GM23338 (cell line): Measurements from ENCODE around the gene NELFB. TPM values are rescaled to one million over a fixed set of nuclear protein-coding genes. Genes with fewer than 3 reads are reported as not detected.
A peak's percentile ranks its signal among the peaks of the same experiment; 100 is the strongest.

Source experiments
- ATAC-seq: fragments of 200-7000 bp; cut with Tn5 transposase; 3 replicates; pipeline ENCODE4 v1.9.1; 2020
- DNase-seq: peaks from one replicate; pipeline ENCODE4 v3.0.0-alpha.2; 2015; ENCODE audit warnings: low spot score
- H2AFZ ChIP-seq: fragments of 200-600 bp; sonication (generic); 2 replicates; pipeline ENCODE4 v1.8.0; 2016; ENCODE audit warnings: antibody characterized with exemption, mild to moderate bottlenecking, moderate library complexity
- H3F3A ChIP-seq: fragments of 200-600 bp; sonication (generic); replicated peaks from 2 replicates; pipeline ENCODE4 v1.8.0; 2017; ENCODE audit warnings: antibody characterized with exemption, mixed run types, low read depth
- H3K27ac ChIP-seq: fragments of 200-600 bp; sonication (generic); 2 replicates; pipeline ENCODE4 v1.6.1; 2016; ENCODE audit warnings: low read depth
- H3K27me3 ChIP-seq: fragments of 200-600 bp; sonication (generic); 2 replicates; pipeline ENCODE4 v1.8.0; 2016; ENCODE audit warnings: mild to moderate bottlenecking, mixed run types, moderate library complexity; ENCODE audit not compliant: insufficient read depth
- H3K36me3 ChIP-seq: fragments of 200-600 bp; sonication (generic); 2 replicates; pipeline ENCODE4 v1.8.0; 2016; ENCODE audit warnings: mild to moderate bottlenecking; ENCODE audit not compliant: insufficient read depth
- H3K4me1 ChIP-seq: fragments of 200-600 bp; sonication (generic); 2 replicates; pipeline ENCODE4 v1.8.0; 2016; ENCODE audit warnings: mild to moderate bottlenecking, moderate library complexity; ENCODE audit not compliant: insufficient read depth
- H3K4me2 ChIP-seq: fragments of 200-600 bp; sonication (generic); 2 replicates; pipeline ENCODE4 v1.7.1; 2017; ENCODE audit warnings: mixed run types
- H3K4me3 ChIP-seq: fragments of 200-600 bp; sonication (generic); 2 replicates; pipeline ENCODE4 v1.6.1; 2016; ENCODE audit warnings: mixed run types
- H3K79me2 ChIP-seq: fragments of 200-600 bp; sonication (generic); replicated peaks from 2 replicates; pipeline ENCODE4 v1.8.0; 2017; ENCODE audit warnings: mild to moderate bottlenecking; ENCODE audit not compliant: insufficient read depth
- H3K9me2 ChIP-seq: fragments of 200-600 bp; sonication (generic); 2 replicates; pipeline ENCODE4 v1.8.0; 2017; ENCODE audit not compliant: insufficient read depth
- H4K20me1 ChIP-seq: fragments of 200-600 bp; sonication (generic); replicated peaks from 2 replicates; pipeline ENCODE4 v1.8.0; 2017; ENCODE audit warnings: mild to moderate bottlenecking; ENCODE audit not compliant: insufficient read depth
- H3K27ac Mint-ChIP-seq: 2 replicates; pipeline ENCODE4 v1.8.0; 2020; ENCODE audit warnings: inconsistent platforms, mild to moderate bottlenecking, moderate library complexity, mixed read lengths
- H3K27me3 Mint-ChIP-seq: 3 replicates; pipeline ENCODE4 v1.8.0; 2022; ENCODE audit warnings: low read depth, mild to moderate bottlenecking, moderate library complexity, mixed read lengths, inconsistent platforms; ENCODE audit not compliant: insufficient read depth, poor library complexity
- H3K36me3 Mint-ChIP-seq: 3 replicates; pipeline ENCODE4 v1.8.0; 2021; ENCODE audit warnings: low read depth, mild to moderate bottlenecking, inconsistent platforms, moderate library complexity, mixed read lengths
- H3K4me1 Mint-ChIP-seq: 3 replicates; pipeline ENCODE4 v1.8.0; 2020; ENCODE audit warnings: mild to moderate bottlenecking, inconsistent platforms, mixed read lengths
- H3K4me3 Mint-ChIP-seq: 3 replicates; pipeline ENCODE4 v1.8.0; 2021; ENCODE audit warnings: moderate library complexity, mild to moderate bottlenecking, inconsistent platforms, mixed read lengths
- H3K9me3 Mint-ChIP-seq: 3 replicates; pipeline ENCODE4 v1.8.0; 2020; ENCODE audit warnings: moderate library complexity, mild to moderate bottlenecking, inconsistent platforms, mixed read lengths
- CREB1 ChIP-seq: fragments of 250-450 bp; sonication (Bioruptor Pico); IDR thresholded peaks from 2 replicates; pipeline ENCODE4 v1.5.0; 2020; ENCODE audit warnings: low read depth, mild to moderate bottlenecking, moderate library complexity
- EZH2 ChIP-seq: fragments of 200-600 bp; sonication (generic); IDR thresholded peaks from one replicate; pipeline ENCODE4 v1.8.0; 2017; ENCODE audit warnings: antibody characterized with exemption, mild to moderate bottlenecking, low read depth; ENCODE audit not compliant: unreplicated experiment
- EZH2phosphoT487 ChIP-seq: fragments of 200-600 bp; sonication (generic); IDR thresholded peaks from one replicate; pipeline ENCODE4 v1.8.1; 2018; ENCODE audit warnings: antibody characterized with exemption; ENCODE audit not compliant: unreplicated experiment
- JUNB ChIP-seq: IDR thresholded peaks from one replicate; pipeline ENCODE4 v1.6.1; 2016; ENCODE audit warnings: antibody characterized with exemption; ENCODE audit not compliant: unreplicated experiment
- NANOG ChIP-seq: IDR thresholded peaks from 2 replicates; pipeline ENCODE4 v1.6.1; 2016; ENCODE audit warnings: antibody characterized with exemption, borderline replicate concordance
- POLR2AphosphoS5 ChIP-seq: IDR thresholded peaks from 2 replicates; pipeline ENCODE4 v1.6.1; 2016; ENCODE audit warnings: antibody characterized with exemption, low read depth
- STAT1 ChIP-seq: IDR thresholded peaks from one replicate; pipeline ENCODE4 v1.6.1; 2016; ENCODE audit warnings: antibody characterized with exemption; ENCODE audit not compliant: unreplicated experiment
- ZNF114 ChIP-seq: fragments of 250-450 bp; sonication (Bioruptor Pico); IDR thresholded peaks from 2 replicates; pipeline ENCODE4 v1.5.0; 2020; ENCODE audit warnings: mild to moderate bottlenecking, moderate library complexity
- polyA plus RNA-seq: library from polyadenylated mRNA; unstranded; fragments of >200 nt; fragmentation: Nextera tagmentation; extraction: Ambion mirVana; gene quantifications from 2 replicates; pipeline ENCODE4 v1.2.1, GENCODE V29; 2016
- total RNA-seq: library from RNA; depleted of rRNA; stranded (reverse); fragments of >200 nt; shearing (Covaris generic); gene quantifications from 2 replicates; pipeline ENCODE4 v1.2.3, GENCODE V29; 2014
- TF ChIP-seq, protein P1 (sequence below): IDR thresholded peaks from 2 replicates; pipeline ENCODE4 v1.6.1; 2016; ENCODE audit warnings: antibody characterized with exemption
- TF ChIP-seq, protein P2 (sequence below), 2 experiments: fragments of 200-600 bp in 1 of 2; sonication (generic) in 1 of 2; conservative IDR thresholded peaks; 2 replicates each; pipeline versions ENCODE4 v1.5.1 to v1.6.1; 2016 to 2017; ENCODE audit warnings: antibody characterized with exemption in 2 of 2, low read depth in 2 of 2, mild to moderate bottlenecking in 2 of 2, moderate library complexity in 1 of 2
- TF ChIP-seq, protein P3 (sequence below): fragments of 250-450 bp; sonication (Bioruptor Pico); IDR thresholded peaks from 2 replicates; pipeline ENCODE4 v1.5.0; 2020; ENCODE audit warnings: mild to moderate bottlenecking, moderate library complexity

The NELFB gene
- total and polyA plus RNA-seq, 2 experiments from 2014 or later: 30.0 to 97.3 TPM

DNA sequence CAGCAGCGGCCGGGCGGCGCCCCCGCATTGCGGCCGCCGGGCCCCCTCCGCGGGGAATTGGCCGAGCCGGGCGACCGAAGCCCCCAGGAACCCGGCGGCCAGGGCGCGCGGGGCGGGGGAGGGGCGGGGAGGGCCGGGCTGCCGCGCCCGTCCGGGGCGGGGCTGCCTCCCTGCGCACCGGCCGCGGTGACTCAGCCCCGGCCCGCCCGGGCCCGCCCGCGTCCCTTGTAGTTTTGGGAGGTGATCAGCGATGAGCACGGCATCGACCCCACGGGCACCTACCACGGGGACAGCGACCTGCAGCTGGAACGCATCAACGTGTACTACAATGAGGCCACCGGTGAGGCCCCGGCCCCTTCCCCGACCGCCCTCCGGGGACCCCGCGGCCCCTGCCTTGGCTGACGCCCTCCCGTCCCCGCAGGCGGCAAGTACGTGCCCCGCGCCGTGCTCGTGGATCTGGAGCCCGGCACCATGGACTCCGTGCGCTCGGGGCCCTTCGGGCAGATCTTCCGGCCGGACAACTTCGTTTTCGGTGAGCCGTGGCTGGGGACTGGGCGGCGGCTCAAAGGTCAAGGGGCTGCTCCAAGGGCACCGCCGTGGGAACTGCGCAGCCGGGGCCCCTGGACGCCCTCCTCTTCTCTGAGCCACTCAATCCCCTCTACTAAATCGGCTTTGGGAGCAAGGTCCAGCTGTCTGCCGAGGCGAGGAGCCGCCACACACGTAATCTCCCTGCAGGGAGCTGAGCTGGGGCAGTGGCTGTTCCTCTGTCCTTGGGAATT lies 13.4 kb upstream of the NELFB start (continued):
- TF ChIP-seq, protein P1, sequence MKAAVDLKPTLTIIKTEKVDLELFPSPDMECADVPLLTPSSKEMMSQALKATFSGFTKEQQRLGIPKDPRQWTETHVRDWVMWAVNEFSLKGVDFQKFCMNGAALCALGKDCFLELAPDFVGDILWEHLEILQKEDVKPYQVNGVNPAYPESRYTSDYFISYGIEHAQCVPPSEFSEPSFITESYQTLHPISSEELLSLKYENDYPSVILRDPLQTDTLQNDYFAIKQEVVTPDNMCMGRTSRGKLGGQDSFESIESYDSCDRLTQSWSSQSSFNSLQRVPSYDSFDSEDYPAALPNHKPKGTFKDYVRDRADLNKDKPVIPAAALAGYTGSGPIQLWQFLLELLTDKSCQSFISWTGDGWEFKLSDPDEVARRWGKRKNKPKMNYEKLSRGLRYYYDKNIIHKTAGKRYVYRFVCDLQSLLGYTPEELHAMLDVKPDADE: no peak
- no peak for TF ChIP-seq STAT1
- no peak for TF ChIP-seq NANOG
- no peak for TF ChIP-seq POLR2AphosphoS5
- no peak for TF ChIP-seq EZH2
- no peak for TF ChIP-seq CREB1 (CRISPR knock-in tag)
- no peak for TF ChIP-seq JUNB
- TF ChIP-seq ZNF114 (CRISPR knock-in tag): no peak
- TF ChIP-seq, protein P2, sequence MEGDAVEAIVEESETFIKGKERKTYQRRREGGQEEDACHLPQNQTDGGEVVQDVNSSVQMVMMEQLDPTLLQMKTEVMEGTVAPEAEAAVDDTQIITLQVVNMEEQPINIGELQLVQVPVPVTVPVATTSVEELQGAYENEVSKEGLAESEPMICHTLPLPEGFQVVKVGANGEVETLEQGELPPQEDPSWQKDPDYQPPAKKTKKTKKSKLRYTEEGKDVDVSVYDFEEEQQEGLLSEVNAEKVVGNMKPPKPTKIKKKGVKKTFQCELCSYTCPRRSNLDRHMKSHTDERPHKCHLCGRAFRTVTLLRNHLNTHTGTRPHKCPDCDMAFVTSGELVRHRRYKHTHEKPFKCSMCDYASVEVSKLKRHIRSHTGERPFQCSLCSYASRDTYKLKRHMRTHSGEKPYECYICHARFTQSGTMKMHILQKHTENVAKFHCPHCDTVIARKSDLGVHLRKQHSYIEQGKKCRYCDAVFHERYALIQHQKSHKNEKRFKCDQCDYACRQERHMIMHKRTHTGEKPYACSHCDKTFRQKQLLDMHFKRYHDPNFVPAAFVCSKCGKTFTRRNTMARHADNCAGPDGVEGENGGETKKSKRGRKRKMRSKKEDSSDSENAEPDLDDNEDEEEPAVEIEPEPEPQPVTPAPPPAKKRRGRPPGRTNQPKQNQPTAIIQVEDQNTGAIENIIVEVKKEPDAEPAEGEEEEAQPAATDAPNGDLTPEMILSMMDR (conservative IDR thresholded peaks at IDR 0.05; ENCODE audit: low read depth in 2 of 2): no peak

DNA sequence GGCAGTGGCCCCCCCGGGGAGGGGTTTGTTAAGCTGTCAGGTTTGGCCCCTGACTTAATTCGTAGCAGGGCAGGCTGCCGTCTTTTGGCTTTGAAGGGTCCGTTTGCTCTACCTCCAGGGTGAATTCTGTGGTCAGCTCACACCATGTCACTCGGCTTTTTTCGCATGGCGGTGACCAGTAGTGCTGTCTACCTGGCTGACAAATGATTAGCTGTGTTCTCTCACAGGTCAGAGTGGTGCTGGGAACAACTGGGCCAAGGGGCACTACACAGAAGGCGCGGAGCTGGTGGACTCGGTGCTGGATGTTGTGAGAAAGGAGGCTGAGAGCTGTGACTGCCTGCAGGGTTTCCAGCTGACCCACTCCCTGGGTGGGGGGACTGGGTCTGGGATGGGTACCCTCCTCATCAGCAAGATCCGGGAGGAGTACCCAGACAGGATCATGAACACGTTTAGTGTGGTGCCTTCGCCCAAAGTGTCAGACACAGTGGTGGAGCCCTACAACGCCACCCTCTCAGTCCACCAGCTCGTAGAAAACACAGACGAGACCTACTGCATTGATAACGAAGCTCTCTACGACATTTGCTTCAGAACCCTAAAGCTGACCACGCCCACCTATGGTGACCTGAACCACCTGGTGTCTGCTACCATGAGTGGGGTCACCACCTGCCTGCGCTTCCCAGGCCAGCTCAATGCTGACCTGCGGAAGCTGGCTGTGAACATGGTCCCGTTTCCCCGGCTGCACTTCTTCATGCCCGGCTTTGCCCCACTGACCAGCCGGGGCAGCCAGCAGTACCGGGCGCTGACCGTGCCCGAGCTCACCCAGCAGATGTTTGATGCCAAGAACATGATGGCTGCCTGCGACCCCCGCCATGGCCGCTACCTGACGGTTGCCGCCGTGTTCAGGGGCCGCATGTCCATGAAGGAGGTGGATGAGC lies 12.6 kb upstream of the NELFB start:
- Histone ChIP-seq H3K27me3 (no peaks in the 10 kb centered on the region), H3K4me1 (peaks cover 20% of the 10 kb centered on the region; the same call in 1 of the 2 replicates), H3K9me2 (no peaks in the 10 kb centered on the region), H3K79me2 (peaks cover 29% of the 10 kb centered on the region), H3K27ac (no peak overlapping the region; the same call in 1 of the 2 replicates), H3K4me3 (peak overlapping the region; percentile 89), H3K36me3 (no peaks in the 10 kb centered on the region), H4K20me1 (peaks cover 16% of the 10 kb centered on the region), H3K4me2 (peak overlapping the region; percentile 90), H3F3A (0 out of 2 replicates have a peak, but pooled peaks cover 29% of the 10 kb centered on the region), H2AFZ (no peak overlapping the region)
- Mint-ChIP-seq H3K4me1 (peaks cover 35% of the 10 kb centered on the region), H3K9me3 (no peaks in the 10 kb centered on the region), H3K27me3 (peaks cover 29% of the 10 kb centered on the region), H3K4me3 (peak overlapping the region; percentile 86), H3K27ac (0 out of 2 replicates have a peak overlapping the region, but pooled peaks have one; percentile 44), H3K36me3 (peaks cover 31% of the 10 kb centered on the region)
- DNase-seq (no peak), ATAC-seq (no peak)
- TF ChIP-seq EZH2phosphoT487 (no peak), EZH2 (no peak), POLR2AphosphoS5 (no peak), JUNB (no peak), ZNF114 (CRISPR knock-in tag) (no peak), CREB1 (CRISPR knock-in tag) (no peak), NANOG (no peak), STAT1 (no peak)
- TF ChIP-seq, protein P3, sequence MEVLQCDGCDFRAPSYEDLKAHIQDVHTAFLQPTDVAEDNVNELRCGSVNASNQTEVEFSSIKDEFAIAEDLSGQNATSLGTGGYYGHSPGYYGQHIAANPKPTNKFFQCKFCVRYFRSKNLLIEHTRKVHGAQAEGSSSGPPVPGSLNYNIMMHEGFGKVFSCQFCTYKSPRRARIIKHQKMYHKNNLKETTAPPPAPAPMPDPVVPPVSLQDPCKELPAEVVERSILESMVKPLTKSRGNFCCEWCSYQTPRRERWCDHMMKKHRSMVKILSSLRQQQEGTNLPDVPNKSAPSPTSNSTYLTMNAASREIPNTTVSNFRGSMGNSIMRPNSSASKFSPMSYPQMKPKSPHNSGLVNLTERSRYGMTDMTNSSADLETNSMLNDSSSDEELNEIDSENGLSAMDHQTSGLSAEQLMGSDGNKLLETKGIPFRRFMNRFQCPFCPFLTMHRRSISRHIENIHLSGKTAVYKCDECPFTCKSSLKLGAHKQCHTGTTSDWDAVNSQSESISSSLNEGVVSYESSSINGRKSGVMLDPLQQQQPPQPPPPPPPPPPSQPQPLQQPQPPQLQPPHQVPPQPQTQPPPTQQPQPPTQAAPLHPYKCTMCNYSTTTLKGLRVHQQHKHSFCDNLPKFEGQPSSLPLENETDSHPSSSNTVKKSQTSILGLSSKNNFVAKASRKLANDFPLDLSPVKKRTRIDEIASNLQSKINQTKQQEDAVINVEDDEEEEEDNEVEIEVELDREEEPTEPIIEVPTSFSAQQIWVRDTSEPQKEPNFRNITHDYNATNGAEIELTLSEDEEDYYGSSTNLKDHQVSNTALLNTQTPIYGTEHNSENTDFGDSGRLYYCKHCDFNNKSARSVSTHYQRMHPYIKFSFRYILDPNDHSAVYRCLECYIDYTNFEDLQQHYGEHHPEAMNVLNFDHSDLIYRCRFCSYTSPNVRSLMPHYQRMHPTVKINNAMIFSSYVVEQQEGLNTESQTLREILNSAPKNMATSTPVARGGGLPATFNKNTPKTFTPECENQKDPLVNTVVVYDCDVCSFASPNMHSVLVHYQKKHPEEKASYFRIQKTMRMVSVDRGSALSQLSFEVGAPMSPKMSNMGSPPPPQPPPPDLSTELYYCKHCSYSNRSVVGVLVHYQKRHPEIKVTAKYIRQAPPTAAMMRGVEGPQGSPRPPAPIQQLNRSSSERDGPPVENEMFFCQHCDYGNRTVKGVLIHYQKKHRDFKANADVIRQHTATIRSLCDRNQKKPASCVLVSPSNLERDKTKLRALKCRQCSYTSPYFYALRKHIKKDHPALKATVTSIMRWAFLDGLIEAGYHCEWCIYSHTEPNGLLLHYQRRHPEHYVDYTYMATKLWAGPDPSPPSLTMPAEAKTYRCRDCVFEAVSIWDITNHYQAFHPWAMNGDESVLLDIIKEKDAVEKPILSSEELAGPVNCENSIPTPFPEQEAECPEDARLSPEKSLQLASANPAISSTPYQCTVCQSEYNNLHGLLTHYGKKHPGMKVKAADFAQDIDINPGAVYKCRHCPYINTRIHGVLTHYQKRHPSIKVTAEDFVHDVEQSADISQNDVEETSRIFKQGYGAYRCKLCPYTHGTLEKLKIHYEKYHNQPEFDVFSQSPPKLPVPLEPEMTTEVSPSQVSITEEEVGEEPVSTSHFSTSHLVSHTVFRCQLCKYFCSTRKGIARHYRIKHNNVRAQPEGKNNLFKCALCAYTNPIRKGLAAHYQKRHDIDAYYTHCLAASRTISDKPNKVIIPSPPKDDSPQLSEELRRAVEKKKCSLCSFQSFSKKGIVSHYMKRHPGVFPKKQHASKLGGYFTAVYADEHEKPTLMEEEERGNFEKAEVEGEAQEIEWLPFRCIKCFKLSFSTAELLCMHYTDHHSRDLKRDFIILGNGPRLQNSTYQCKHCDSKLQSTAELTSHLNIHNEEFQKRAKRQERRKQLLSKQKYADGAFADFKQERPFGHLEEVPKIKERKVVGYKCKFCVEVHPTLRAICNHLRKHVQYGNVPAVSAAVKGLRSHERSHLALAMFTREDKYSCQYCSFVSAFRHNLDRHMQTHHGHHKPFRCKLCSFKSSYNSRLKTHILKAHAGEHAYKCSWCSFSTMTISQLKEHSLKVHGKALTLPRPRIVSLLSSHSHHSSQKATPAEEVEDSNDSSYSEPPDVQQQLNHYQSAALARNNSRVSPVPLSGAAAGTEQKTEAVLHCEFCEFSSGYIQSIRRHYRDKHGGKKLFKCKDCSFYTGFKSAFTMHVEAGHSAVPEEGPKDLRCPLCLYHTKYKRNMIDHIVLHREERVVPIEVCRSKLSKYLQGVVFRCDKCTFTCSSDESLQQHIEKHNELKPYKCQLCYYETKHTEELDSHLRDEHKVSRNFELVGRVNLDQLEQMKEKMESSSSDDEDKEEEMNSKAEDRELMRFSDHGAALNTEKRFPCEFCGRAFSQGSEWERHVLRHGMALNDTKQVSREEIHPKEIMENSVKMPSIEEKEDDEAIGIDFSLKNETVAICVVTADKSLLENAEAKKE: no peak
